HepG2 (cell line): Measurements from ENCODE around the gene GPS1. TPM values are rescaled to one million over a fixed set of nuclear protein-coding genes. Genes with fewer than 3 reads are reported as not detected.

Experiments used
- AGO2 ChIP-seq: fragments of 200-400 bp; formaldehyde crosslinking; optimal IDR thresholded peaks from 2 replicates; pipeline ENCODE3; 2017; ENCODE audit warnings: mild to moderate bottlenecking, low read depth, low read length, moderate library complexity
- CEBPZ ChIP-seq: IDR thresholded peaks from 2 replicates; pipeline ENCODE4 v1.6.1; 2012; ENCODE audit warnings: low read length, improper control_type of control experiment
- DZIP1 ChIP-seq: sonication (generic); formaldehyde crosslinking; IDR thresholded peaks from 2 replicates; pipeline ENCODE4 v1.5.0; 2020; ENCODE audit warnings: mild to moderate bottlenecking, missing genetic modification reagents
- MTERF4 ChIP-seq: sonication (generic); formaldehyde crosslinking; IDR thresholded peaks from 2 replicates; pipeline ENCODE4 v1.8.0; 2023; ENCODE audit warnings: mild to moderate bottlenecking, missing genetic modification reagents
- NFIB ChIP-seq: sonication (generic); formaldehyde crosslinking; IDR thresholded peaks from 2 replicates; pipeline ENCODE4 v1.9.0; 2021; ENCODE audit warnings: missing genetic modification reagents, mild to moderate bottlenecking, borderline replicate concordance
- RNF2 ChIP-seq: fragments of 450-650 bp; conservative IDR thresholded peaks from 2 replicates; pipeline ENCODE4 v1.6.1; 2016; ENCODE audit warnings: low read depth
- SMARCC2 ChIP-seq: fragments of 450-650 bp; IDR thresholded peaks from 2 replicates; pipeline ENCODE4 v1.6.1; 2017; ENCODE audit warnings: antibody characterized with exemption, mild to moderate bottlenecking
- SNAPC2 ChIP-seq: sonication (generic); formaldehyde crosslinking; IDR thresholded peaks from 2 replicates; pipeline ENCODE4 v1.8.1; 2022; ENCODE audit warnings: mild to moderate bottlenecking, missing genetic modification reagents
- SNRNP70 ChIP-seq: fragments of 200-400 bp; formaldehyde crosslinking; IDR thresholded peaks from 2 replicates; pipeline ENCODE4 v1.6.1; 2017; ENCODE audit warnings: mild to moderate bottlenecking, low read depth, low read length, moderate library complexity
- SP1 ChIP-seq, 2 experiments: fragments of 450-650 bp in 1 of 2; sonication (generic) in 1 of 2; formaldehyde crosslinking in 1 of 2; IDR thresholded peaks; 2 replicates each; pipeline versions ENCODE4 v1.4.0 to v1.6.1; 2016 to 2020; ENCODE audit warnings: missing genetic modification reagents in 1 of 2
- ZBTB42 ChIP-seq: sonication (generic); formaldehyde crosslinking; IDR thresholded peaks from 2 replicates; pipeline ENCODE4 v1.5.0; 2020; ENCODE audit warnings: mild to moderate bottlenecking, missing genetic modification reagents
- ZNF234 ChIP-seq: sonication (generic); formaldehyde crosslinking; conservative IDR thresholded peaks from 2 replicates; pipeline ENCODE4 v1.5.1; 2020; ENCODE audit warnings: mild to moderate bottlenecking, missing genetic modification reagents
- ZNF552 ChIP-seq: sonication (generic); formaldehyde crosslinking; IDR thresholded peaks from 2 replicates; pipeline ENCODE4 v1.9.0; 2022; ENCODE audit warnings: missing genetic modification reagents, mild to moderate bottlenecking, borderline replicate concordance
- ZNF558 ChIP-seq: sonication (generic); formaldehyde crosslinking; IDR thresholded peaks from 2 replicates; pipeline ENCODE4 v1.9.0; 2022; ENCODE audit warnings: mild to moderate bottlenecking, missing genetic modification reagents, borderline replicate concordance
- ZNF629 ChIP-seq: sonication (generic); formaldehyde crosslinking; conservative IDR thresholded peaks from 2 replicates; pipeline ENCODE4 v1.5.0; 2020; ENCODE audit warnings: missing genetic modification reagents
- ZNF777 ChIP-seq: sonication (generic); formaldehyde crosslinking; IDR thresholded peaks from 2 replicates; pipeline ENCODE4 v1.4.0; 2020; ENCODE audit warnings: missing genetic modification reagents
- ZNF850 ChIP-seq: sonication (generic); formaldehyde crosslinking; conservative IDR thresholded peaks from 2 replicates; pipeline ENCODE4 v1.9.0; 2021; ENCODE audit warnings: mild to moderate bottlenecking, missing genetic modification reagents
- polyA plus RNA-seq, 8 experiments: library from polyadenylated mRNA; depleted of rRNA in 3 of 8; stranded (reverse) in 7 of 8; unstranded in 1 of 8; fragments of >200 nt; fragmentation: Illumina TruSeq in 4 of 8; extraction: Trizol in 4 of 8; gene quantifications; 2 replicates each; pipeline versions ENCODE4 v1.2.1 to v1.2.3, GENCODE V29; 2011 to 2016; ENCODE audit warnings: low read depth in 4 of 8, missing spikeins in 1 of 8, mixed read lengths in 1 of 8; ENCODE audit not compliant: insufficient read depth in 1 of 8
- total RNA-seq, 5 experiments: library from RNA; depleted of rRNA; stranded (reverse); fragments of >200 nt; fragmentation: Illumina TruSeq; extraction: Trizol; gene quantifications; 2 replicates each; pipeline ENCODE4 v1.2.3, GENCODE V29; 2016; ENCODE audit warnings: low read depth in 1 of 5
- TF ChIP-seq, protein P1 (sequence below): sonication (generic); formaldehyde crosslinking; IDR thresholded peaks from 2 replicates; pipeline ENCODE4 v1.5.0; 2020; ENCODE audit warnings: mild to moderate bottlenecking, missing genetic modification reagents, moderate library complexity
- TF ChIP-seq, protein P2 (sequence below): sonication (generic); formaldehyde crosslinking; IDR thresholded peaks from 2 replicates; pipeline ENCODE4 v1.8.0; 2022; ENCODE audit warnings: missing genetic modification reagents, mild to moderate bottlenecking, borderline replicate concordance

The GPS1 gene
- total and polyA plus RNA-seq, 2 of the 13 experiments (the other 11 are each of a cell fraction or from before 2014, with no cell fraction given): 124 to 128 TPM

GRCh38 chr17:82022310-82022980, 29.3 kb upstream of the GPS1 start, which contains the start of gene CENPX (continued):
- TF ChIP-seq, protein P1, sequence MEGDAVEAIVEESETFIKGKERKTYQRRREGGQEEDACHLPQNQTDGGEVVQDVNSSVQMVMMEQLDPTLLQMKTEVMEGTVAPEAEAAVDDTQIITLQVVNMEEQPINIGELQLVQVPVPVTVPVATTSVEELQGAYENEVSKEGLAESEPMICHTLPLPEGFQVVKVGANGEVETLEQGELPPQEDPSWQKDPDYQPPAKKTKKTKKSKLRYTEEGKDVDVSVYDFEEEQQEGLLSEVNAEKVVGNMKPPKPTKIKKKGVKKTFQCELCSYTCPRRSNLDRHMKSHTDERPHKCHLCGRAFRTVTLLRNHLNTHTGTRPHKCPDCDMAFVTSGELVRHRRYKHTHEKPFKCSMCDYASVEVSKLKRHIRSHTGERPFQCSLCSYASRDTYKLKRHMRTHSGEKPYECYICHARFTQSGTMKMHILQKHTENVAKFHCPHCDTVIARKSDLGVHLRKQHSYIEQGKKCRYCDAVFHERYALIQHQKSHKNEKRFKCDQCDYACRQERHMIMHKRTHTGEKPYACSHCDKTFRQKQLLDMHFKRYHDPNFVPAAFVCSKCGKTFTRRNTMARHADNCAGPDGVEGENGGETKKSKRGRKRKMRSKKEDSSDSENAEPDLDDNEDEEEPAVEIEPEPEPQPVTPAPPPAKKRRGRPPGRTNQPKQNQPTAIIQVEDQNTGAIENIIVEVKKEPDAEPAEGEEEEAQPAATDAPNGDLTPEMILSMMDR (CRISPR knock-in tag): peak; percentile 20; the same call in 1 of the 2 replicates
- TF ChIP-seq ZNF558 (no peak; the same call in 1 of the 2 replicates), ZBTB42 (no peak), NFIB (no peak), SP1 (IDR thresholded peaks at IDR 0.05) (no peak), SP1 (CRISPR knock-in tag; IDR thresholded peaks at IDR 0.05) (no peak), ZNF850 (CRISPR knock-in tag) (no peak), ZNF552 (CRISPR knock-in tag) (0 out of 2 replicates have a peak, but pooled peaks have one; percentile 75), SNRNP70 (no peak; the same call in 1 of the 2 replicates), CEBPZ (no peak), ZNF629 (CRISPR knock-in tag) (no peak), ZNF234 (0 out of 2 replicates have a peak, but pooled peaks have one; percentile 74), ZNF777 (CRISPR knock-in tag) (peak; percentile 43; the same call in 1 of the 2 replicates), SMARCC2 (no peak), MTERF4 (no peak; the same call in 1 of the 2 replicates), AGO2 (peak; percentile 100), RNF2 (no peak), SNAPC2 (CRISPR knock-in tag) (no peak), DZIP1 (CRISPR knock-in tag) (peak; percentile 92; the same call in 1 of the 2 replicates)
- TF ChIP-seq, protein P2, sequence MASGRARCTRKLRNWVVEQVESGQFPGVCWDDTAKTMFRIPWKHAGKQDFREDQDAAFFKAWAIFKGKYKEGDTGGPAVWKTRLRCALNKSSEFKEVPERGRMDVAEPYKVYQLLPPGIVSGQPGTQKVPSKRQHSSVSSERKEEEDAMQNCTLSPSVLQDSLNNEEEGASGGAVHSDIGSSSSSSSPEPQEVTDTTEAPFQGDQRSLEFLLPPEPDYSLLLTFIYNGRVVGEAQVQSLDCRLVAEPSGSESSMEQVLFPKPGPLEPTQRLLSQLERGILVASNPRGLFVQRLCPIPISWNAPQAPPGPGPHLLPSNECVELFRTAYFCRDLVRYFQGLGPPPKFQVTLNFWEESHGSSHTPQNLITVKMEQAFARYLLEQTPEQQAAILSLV: peak; percentile 63; the same call in 1 of the 2 replicates
